ENCODE data around the gene ZNF837. TPM values are rescaled to one million over a fixed set of nuclear protein-coding genes. Genes with fewer than 3 reads are reported as not detected.

Gene ZNF837
- total RNA-seq, 1 experiment from 2014 or later, result 3.3 TPM

GRCh38 chr19:58351990-58352755 lies 28.7 kb downstream of the ZNF837 start:
- Histone ChIP-seq H3K4me3 (no peak overlapping the region), H3K4me2 (no peak overlapping the region), H2AFZ (no peak overlapping the region), H4K20me1 (ENCODE audit: insufficient read depth) (no peaks in the 10 kb centered on the region), H3K4me1 (replicated peaks; ENCODE audit: insufficient read depth) (no peaks in the 10 kb centered on the region), H3K27ac (no peak overlapping the region), H3K9me2 (ENCODE audit: insufficient read depth) (no peaks in the 10 kb centered on the region), H3K36me3 (ENCODE audit: low read depth) (no peaks in the 10 kb centered on the region), H3F3A (ENCODE audit: insufficient read depth, low read depth) (no peaks in the 10 kb centered on the region), H3K27me3 (ENCODE audit: insufficient read depth, low read depth) (no peaks in the 10 kb centered on the region), H3K9me3 (ENCODE audit: insufficient read depth, low read depth) (no peaks in the 10 kb centered on the region), H3K79me2 (ENCODE audit: low read depth) (no peaks in the 10 kb centered on the region)
- ChIA-PET POLR2A (ENCODE audit: unreplicated experiment) (interaction anchor here (0.6 to 0.7 kb wide), 2 partner anchors 28 to 80 kb away, joined by 3 to 26 read pairs; no protein-coding TSS in a partner anchor), CTCF (no interaction called here)
- intact Hi-C loops (cut with micrococcal nuclease; ENCODE audit: unreplicated experiment), result no loop called here
- no TSS peak for BruUV-seq (replicated peaks)
- TF ChIP-seq EZH2 (IDR thresholded peaks at IDR 0.05; ENCODE audit: low read depth) (no peak), CTCF (conservative IDR thresholded peaks at IDR 0.05) (no peak)
- no peak for DNase-seq

GRCh38 chr19:58351558-58351878 lies 29.3 kb downstream of the ZNF837 start:
- Histone ChIP-seq H3K4me2 (no peak overlapping the region), H3K36me3 (ENCODE audit: low read depth) (no peaks in the 10 kb centered on the region), H3K9me3 (ENCODE audit: insufficient read depth, low read depth) (no peaks in the 10 kb centered on the region), H3K79me2 (ENCODE audit: low read depth) (no peaks in the 10 kb centered on the region), H3K27ac (no peak overlapping the region), H3K9me2 (ENCODE audit: insufficient read depth) (no peaks in the 10 kb centered on the region), H4K20me1 (ENCODE audit: insufficient read depth) (no peaks in the 10 kb centered on the region), H3K4me3 (no peak overlapping the region), H3F3A (ENCODE audit: insufficient read depth, low read depth) (no peaks in the 10 kb centered on the region), H2AFZ (no peak overlapping the region), H3K27me3 (ENCODE audit: insufficient read depth, low read depth) (no peaks in the 10 kb centered on the region), H3K4me1 (replicated peaks; ENCODE audit: insufficient read depth) (no peaks in the 10 kb centered on the region)
- CTCF ChIA-PET, result no interaction called here
- DNase-seq, result no peak
- POLR2A ChIA-PET (ENCODE audit: unreplicated experiment), result interaction anchor here (0.6 to 0.7 kb wide), 2 partner anchors 28 to 80 kb away, joined by 3 to 26 read pairs; no protein-coding TSS in a partner anchor
- no TSS peak for BruUV-seq (replicated peaks)
- intact Hi-C loops (cut with micrococcal nuclease; ENCODE audit: unreplicated experiment), result no loop called here
- TF ChIP-seq EZH2 (IDR thresholded peaks at IDR 0.05; ENCODE audit: low read depth), result no peak
- no peak for TF ChIP-seq CTCF (conservative IDR thresholded peaks at IDR 0.05)

GRCh38 chr19:58350871-58351557 lies 29.8 kb downstream of the ZNF837 start:
- H3K4me1 ChIP-seq (replicated peaks; ENCODE audit: insufficient read depth), result no peaks in the 10 kb centered on the region
- no peaks in the 10 kb centered on the region for H3K27me3 ChIP-seq (ENCODE audit: insufficient read depth, low read depth)
- no peak overlapping the region for H3K4me3 ChIP-seq
- no peak overlapping the region for H2AFZ ChIP-seq
- H3K4me2 ChIP-seq, result no peak overlapping the region
- BruUV-seq (replicated peaks), result no TSS peak
- no peaks in the 10 kb centered on the region for H4K20me1 ChIP-seq (ENCODE audit: insufficient read depth)
- no peaks in the 10 kb centered on the region for H3K36me3 ChIP-seq (ENCODE audit: low read depth)
- no peak overlapping the region for H3K27ac ChIP-seq
- no peaks in the 10 kb centered on the region for H3K79me2 ChIP-seq (ENCODE audit: low read depth)
- POLR2A ChIA-PET (ENCODE audit: unreplicated experiment), result interaction anchor here (0.6 kb wide), 1 partner anchor 81 kb away, joined by 3 read pairs; no protein-coding TSS in a partner anchor
- TF ChIP-seq EZH2 (IDR thresholded peaks at IDR 0.05; ENCODE audit: low read depth) (no peak), CTCF (conservative IDR thresholded peaks at IDR 0.05) (no peak)
- CTCF ChIA-PET, result no interaction called here
- intact Hi-C loops (cut with micrococcal nuclease; ENCODE audit: unreplicated experiment), result no loop called here
- no peaks in the 10 kb centered on the region for H3K9me2 ChIP-seq (ENCODE audit: insufficient read depth)
- no peak for DNase-seq
- no peaks in the 10 kb centered on the region for H3F3A ChIP-seq (ENCODE audit: insufficient read depth, low read depth)
- H3K9me3 ChIP-seq (ENCODE audit: insufficient read depth, low read depth), result no peaks in the 10 kb centered on the region

All from PC-9 (cell line).